GM12892 (cell line): ENCODE results near the gene LCN2.

Source experiments
- POLR2A ChIP-seq: IDR thresholded peaks from 2 replicates; pipeline ENCODE4 v1.6.1; 2011; ENCODE audit warnings: low read depth, low read length, control low read depth
- POLR2AphosphoS5 ChIP-seq: IDR thresholded peaks from 2 replicates; pipeline ENCODE4 v1.6.1; 2011; ENCODE audit warnings: low read depth, low read length, control low read depth

DNA sequence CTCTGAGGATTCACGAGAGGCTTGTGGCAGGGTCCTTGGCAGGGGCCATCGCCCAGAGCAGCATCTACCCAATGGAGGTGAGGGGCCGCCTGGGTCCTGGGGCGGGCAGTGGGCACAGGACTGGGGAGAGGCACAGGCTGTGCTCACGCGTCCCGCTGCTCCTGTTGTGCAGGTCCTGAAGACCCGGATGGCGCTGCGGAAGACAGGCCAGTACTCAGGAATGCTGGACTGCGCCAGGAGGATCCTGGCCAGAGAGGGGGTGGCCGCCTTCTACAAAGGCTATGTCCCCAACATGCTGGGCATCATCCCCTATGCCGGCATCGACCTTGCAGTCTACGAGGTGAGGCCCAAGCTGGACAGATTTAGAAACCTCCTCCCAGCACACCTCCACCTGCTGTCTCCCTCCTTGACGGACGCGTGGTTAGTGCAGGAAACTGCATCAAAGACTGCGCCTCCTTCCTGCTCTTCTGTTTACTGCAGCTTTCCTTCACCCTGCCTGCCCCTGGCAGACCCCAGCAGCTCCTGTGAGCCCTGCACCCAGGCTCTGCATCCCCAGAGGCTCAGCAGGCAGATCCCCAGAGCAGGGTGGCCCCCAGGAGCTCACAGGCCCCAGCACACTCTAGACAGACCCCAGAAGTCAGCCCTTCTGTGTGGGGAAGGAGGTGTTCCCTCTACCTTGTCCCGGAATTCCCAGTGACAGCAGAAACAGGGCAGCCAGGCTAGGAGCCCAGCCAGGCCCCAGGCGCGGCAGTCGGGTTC is 42.9 kb upstream of the LCN2 start:
- TF ChIP-seq POLR2A (no peak), POLR2AphosphoS5 (no peak)
